Glomerular visceral epithelial cell (primary cell): ENCODE data around the gene LIPC.

Experiments used
- DNase-seq: peaks from one replicate; pipeline ENCODE4 v3.0.0-alpha.2; 2016; ENCODE audit errors: extremely low spot score

Gene LIPC

GRCh38 chr15:58495891-58496408 is 64.2 kb downstream of the LIPC start:
- DNase-seq = no peak

GRCh38 chr15:58497046-58497785 is 65.4 kb downstream of the LIPC start:
- DNase-seq = no peak

DNA sequence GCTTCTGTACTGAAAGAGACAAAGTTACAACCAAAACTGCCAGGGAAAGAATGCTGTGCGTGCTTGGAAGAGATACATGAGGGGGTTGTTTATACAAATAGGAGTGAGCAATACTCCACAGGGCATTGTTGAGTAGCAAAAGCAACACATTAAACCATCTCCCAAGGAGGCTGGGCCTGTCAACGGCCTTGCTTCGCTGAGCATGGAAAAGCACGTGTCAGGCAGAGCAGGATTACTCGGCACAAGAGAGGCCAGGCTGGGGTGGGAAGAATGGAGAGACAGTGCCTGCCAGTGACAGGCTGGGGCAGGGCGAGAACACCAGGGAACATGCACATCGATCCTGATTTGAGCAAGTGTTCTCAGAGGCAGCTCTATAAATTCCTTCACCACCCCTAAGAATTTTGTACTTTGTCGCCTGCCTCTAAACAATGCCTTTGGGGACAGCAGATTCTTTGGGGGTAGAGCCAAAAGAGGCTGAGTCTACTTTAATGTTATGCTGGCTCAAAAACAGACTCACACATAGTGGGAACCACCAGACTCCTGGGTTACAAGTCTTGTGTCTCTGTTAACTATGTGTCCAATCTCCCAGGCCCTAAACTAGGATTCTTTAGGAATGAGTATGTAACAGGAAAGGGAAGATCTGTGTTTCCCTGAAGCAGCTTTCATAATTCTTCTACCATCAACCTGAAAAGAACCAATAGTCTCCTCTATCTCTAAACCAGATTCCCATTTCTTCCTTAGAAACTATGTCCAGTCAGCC is 67.2 kb downstream of the LIPC start:
- peak; percentile 82 for DNase-seq

DNA sequence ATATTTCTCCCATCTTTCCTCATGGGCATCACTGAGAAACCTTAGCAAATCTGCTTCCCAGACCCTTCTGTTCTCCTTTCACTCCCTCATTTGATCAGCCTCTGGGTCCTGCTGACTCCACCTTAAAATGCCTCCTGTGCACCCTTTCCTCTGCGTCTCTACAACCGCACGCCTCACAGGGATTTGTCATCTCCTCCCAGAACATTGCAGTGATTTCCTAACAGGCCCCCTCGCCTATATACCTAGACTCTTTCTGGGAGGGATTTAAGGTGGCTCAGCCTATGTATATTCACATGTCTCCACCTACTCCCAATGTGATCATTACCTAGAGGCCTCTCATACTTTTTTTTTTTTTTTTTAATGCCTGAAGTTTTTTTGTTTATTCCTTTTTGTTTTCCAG is 69.2 kb downstream of the LIPC start:
- DNase-seq = no peak

- no peak for DNase-seq
These were observed 69.9 kb downstream of the LIPC start for GRCh38 chr15:58501636-58502188.

- no peak for DNase-seq
These were observed 71.6 kb downstream of the LIPC start for GRCh38 chr15:58503139-58504027.

GRCh38 chr15:58504674-58505234 is 73.0 kb downstream of the LIPC start:
- no peak for DNase-seq

DNA sequence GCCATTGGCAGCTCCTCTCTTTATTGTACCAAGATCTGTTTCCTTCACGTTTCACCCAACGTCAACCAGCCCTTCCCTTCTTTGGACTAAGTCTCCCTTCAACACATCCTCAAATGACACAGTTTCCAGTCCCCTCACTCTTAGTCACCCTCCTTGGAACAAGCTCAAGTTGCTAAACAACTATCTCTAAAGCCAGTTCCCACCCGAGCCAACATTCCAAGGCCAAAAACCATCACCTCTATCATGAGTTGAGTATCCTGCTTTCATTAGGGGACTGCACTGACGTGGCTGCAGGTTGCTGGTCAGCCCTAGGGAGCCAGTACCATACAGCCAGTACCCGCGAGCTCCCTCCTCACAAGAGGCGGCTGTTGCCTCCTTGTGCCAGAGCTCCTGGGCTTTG is 73.8 kb downstream of the LIPC start:
- no peak for DNase-seq

GRCh38 chr15:58506064-58506490 is 74.3 kb downstream of the LIPC start:
- DNase-seq = no peak

- DNase-seq = no peak
These were observed 75.2 kb downstream of the LIPC start for GRCh38 chr15:58506783-58507668.

GRCh38 chr15:58509556-58509955 is 77.8 kb downstream of the LIPC start:
- no peak for DNase-seq

DNA sequence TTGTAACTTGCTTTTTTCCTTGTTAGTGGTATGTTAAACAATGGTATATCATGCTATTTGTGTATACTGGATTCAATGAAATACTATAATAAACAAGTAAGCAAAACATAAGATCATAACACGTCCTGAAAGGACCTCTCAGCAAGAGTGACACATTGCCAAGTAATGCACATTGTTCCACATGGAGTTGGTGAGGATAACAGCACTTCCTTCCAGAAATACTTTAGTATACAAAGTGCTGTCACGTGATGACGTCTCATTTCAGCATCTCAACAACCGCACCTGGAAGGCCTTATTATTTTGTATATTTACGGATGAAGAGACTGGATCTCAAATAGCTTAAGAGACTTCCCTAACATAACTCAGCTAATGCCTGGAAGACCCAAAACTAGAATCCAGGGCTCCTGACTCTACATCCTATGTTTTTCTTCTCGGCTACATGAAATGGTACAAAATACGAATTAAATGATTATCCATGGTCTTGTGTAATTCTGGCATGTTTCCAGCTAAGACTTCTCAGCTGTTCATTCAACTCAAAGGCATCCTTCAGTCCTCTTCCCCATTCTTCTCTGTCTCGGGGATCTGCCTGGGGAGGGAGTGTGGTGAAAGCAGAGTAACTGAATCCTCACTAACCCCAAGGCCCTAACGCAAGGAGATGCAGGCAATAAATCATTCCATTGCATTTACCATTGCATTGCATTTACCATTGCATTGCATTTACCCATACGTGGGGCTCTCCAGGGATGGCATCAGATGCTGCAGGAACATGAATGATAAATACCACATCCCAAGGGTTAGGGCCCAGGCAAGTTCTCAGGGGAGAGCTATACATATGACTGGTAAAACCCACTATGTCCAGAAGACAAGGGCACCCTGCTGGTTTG is 79.2 kb downstream of the LIPC start:
- no peak for DNase-seq

- DNase-seq = no peak
These were observed 79.8 kb downstream of the LIPC start for GRCh38 chr15:58511599-58511987.

DNA sequence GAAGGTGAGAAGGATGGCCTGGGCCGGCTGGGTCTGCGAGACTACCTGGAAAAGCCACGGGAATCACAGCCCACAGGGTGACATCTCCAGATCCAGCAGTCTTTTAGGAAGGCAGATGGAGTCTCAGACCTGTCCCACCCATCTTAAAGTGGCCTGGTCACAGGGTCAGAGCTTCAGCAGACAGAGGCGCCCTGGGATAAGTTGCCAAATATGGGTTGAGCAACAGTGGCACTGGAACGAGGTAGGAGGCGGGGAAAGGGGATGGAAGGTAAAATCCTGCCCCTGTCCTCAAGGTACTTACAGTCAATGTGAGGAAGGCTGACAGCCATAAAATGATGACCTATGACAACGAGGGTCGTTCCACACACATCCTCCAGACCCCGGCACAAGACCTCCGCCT is 80.7 kb downstream of the LIPC start:
- no peak for DNase-seq

DNA sequence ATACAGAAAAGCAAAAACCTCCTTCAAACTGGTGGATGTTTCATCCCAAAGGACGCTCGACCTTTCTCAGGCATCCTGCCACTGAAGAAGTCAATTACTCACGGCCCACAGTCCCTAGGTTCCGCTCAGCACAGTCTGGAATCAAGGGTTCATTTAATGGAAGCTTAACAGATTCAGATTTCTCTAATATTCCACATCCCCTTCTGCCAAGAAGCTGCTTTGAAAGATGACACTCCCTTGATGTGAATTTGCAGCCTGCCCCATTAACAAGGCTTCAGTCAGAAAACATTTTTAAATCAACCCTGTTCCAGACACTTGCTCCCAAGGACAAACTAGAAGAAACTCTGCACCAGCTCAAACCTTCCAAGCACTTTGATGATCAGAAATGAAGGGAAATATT is 81.2 kb downstream of the LIPC start:
- no peak for DNase-seq

DNA sequence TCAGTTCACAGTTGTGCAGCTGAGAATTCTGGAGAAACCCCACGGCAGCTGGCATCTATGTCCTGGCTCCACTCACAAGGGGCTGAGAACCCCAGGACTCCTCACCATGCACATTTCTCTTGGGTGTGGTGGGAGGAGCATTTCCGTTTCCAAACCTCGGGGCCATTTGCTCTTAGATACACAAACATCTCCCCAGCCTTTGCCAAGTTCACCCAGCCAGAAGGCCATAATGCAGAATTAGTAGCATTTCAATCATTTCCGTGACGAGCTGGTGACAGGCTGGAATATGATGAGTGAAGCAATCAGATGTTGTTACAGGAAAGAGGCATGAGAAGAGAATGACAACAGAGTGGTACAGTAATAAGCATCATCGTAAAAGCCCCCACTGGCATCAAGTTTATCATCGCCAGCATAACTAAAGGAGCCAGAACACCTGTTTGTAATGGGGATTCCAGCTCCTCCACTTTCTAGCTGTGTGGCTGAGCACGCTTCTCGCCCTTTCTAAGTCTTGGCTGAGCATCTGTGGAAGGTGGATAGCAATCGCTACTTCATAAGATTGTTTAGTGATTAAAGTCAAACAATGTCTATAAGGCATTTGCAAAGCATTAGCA is 82.0 kb downstream of the LIPC start:
- DNase-seq = no peak

GRCh38 chr15:58515807-58516206 is 84.0 kb downstream of the LIPC start:
- no peak for DNase-seq

GRCh38 chr15:58517252-58517681 is 85.5 kb downstream of the LIPC start:
- no peak for DNase-seq
